ENCODE measurements around the gene N4BP2L1. TPM values are rescaled to one million over a fixed set of nuclear protein-coding genes. Genes with fewer than 3 reads are reported as not detected.

N4BP2L1 gene
- 22.2 and 23.2 TPM in 2 replicates for total RNA-seq

DNA sequence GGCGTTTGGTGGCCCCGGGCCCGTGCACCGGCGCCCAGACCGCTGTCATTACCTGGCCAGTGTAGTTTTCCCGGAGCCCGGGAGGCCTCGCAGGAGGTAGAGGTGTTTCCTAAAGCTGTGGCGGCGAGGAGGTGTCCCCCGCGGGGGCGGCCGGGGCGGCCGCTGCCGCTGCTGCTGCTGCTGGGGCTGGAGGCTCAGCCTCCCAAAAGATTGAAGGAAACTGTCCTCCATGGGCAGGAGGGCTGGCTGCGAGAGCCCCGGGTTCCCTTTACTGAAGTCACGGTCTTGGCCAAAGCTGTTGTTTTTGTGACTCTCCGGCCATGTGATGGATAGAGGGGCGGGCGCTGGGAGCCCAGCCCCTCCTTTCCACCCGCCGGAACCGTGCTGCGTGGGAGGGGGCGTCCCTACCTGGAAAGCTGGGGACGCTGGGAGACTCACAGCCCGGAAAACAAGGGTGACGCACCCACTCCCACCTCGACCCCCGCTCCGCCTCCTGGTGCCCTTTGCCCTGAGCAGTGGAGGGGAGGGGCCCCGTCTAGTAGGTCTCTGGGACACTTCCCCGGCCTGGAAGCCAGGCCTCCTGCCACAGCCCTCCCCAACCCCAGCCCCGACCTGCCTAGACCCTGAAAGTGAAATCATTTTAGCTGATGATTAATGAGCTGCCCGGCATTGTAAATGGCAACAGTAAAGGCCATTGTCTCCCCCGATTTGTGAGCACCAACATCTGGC is at the start of gene N4BP2L1:
TSS of gene N4BP2L1 (minus strand) at position 279 of the 729 bp plus-strand sequence. CDS start at position 231, 48 bp downstream.
- intact Hi-C loops (cut with micrococcal nuclease) = loop anchor here (1.0 to 10.0 kb wide), 13 partner anchors 103 to 1811 kb away; partner anchors contain the start of genes FRY, PDS5B and USPL1

GRCh38 chr13:32476892-32477291 is 49.0 kb upstream of the N4BP2L1 start:
- intact Hi-C loops (cut with micrococcal nuclease) = no loop called here

DNA sequence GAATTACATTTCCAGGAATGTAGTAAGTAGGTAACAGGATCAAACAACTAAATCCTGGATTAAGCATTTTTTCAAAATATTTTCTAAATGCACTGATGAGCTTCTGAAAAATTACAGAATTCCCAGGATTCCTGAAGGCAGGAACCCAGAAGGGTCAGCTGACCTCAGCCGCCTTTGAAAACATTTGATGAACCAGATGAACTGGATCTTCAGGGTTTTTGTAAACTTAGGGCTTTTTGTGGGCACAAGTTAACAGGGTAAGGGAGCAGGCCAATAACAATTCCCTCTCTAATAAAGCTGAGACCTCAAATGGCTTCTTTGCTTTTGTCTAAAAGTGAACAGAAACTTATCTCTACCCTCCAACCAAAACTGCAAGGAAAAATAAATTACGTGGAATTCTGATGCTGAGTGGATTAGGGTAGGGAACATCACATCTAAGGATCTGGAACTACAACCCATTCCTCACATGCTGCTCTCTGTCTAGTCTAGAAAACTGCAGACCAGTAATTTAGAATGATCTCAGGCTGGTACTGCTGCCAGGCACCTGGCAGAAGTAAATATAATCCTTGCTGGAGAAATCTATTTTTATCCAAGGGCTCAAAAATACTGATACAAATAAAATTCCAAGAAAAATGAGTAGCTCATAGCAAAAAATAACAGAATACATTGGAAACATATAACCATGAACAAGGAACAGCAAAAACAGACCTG is 48.2 kb upstream of the N4BP2L1 start:
- intact Hi-C loops (cut with micrococcal nuclease) = no loop called here

- intact Hi-C loops (cut with micrococcal nuclease) = no loop called here
These were observed 47.3 kb upstream of the N4BP2L1 start for GRCh38 chr13:32474999-32475792.

- intact Hi-C loops (cut with micrococcal nuclease) = no loop called here
These were observed 45.7 kb upstream of the N4BP2L1 start for GRCh38 chr13:32473650-32474049.

- intact Hi-C loops (cut with micrococcal nuclease) = no loop called here
These were observed 44.3 kb upstream of the N4BP2L1 start for GRCh38 chr13:32472194-32472621.

GRCh38 chr13:32471187-32471922 is 43.4 kb upstream of the N4BP2L1 start:
- intact Hi-C loops (cut with micrococcal nuclease) = no loop called here

DNA sequence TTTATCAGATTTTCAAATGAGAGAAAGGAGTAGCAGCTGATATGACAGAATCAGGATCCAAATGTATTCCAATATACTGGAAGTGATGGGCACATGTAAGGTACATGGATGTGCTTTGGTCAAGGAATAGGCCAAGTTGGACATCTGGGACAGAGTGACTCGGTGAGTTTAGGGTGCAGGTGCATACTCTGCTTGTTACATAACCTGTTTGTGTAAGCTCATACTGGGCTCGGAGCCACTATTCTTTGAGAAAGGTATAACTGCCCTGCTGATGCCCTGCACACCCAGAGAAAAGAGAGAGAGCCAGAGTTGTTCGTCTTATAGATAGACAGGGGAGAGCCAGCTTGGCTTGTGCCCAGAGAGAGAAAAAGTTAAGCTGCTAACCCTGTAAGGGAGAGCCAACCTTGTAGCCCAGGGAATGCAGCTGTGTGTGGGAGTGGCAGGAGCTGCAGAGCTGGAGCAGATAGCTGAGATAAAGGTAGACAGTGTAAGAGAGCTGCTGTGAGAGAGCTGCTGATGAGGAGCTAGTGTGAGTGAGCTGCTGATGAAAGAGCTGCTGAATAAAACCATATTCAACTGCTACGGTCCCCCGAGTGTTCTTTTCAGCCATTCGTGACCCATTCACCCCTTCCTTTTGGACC is 40.7 kb upstream of the N4BP2L1 start:
- intact Hi-C loops (cut with micrococcal nuclease) = loop anchor here (5.0 kb wide), 1 partner anchor 169 kb away; no protein-coding TSS in a partner anchor

- intact Hi-C loops (cut with micrococcal nuclease) = no loop called here
These were observed 28.7 kb upstream of the N4BP2L1 start for GRCh38 chr13:32456591-32456990.

DNA sequence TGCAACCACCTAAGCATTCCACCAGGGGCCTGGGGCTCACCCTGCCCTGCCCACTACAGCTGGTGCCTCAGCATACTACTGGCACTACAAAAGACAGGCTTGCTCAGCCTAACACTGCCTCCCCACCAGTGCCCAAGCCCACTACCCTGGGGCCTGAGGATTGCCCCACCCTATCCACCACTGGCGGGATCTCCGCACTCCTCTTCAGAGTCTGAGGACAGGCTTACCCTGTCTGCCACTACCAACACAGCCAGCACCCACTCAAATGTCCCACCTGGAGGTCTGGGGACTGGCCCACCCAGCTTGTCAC is 27.6 kb upstream of the N4BP2L1 start:
- intact Hi-C loops (cut with micrococcal nuclease) = no loop called here

DNA sequence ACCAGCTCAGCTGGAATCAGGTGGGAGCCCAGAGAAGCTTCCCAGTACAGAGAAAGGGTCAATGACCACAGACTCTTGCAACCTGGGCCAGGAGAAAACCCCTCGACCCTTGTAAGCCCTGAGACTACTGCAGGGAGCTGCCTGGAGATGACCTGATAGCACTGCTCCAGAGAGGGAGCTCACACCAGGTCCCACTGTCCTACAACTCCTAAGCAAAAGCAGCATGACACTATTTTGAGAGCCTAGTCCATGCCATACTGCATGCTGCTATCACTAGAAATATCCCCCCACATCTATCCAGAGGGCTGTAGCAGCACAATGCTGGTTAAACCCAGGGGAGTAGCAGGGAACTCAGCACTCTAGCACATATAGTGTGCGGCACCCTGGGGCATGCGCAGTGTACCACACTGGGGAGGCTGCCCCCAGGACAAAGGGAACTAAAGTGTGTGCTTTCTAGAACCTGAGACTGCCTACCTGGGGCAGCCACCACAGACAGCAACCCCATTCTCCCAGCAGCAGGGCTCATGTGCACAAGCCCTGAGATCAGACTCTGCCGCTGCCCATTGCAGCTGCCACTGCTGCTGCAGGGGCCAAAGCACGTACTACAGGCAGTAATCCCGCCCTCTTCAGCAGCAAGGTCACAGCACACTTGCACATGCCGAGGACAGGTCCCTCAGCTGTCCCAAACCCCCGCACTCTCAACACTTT is 27.1 kb upstream of the N4BP2L1 start:
- intact Hi-C loops (cut with micrococcal nuclease) = no loop called here

- intact Hi-C loops (cut with micrococcal nuclease) = no loop called here
These were observed 26.1 kb upstream of the N4BP2L1 start for GRCh38 chr13:32453981-32454380.

GRCh38 chr13:32448972-32449371 is 21.0 kb upstream of the N4BP2L1 start:
- intact Hi-C loops (cut with micrococcal nuclease) = no loop called here

GRCh38 chr13:32447894-32448623 is 20.1 kb upstream of the N4BP2L1 start:
- intact Hi-C loops (cut with micrococcal nuclease) = no loop called here

GRCh38 chr13:32446773-32447465 is 19.0 kb upstream of the N4BP2L1 start:
- intact Hi-C loops (cut with micrococcal nuclease) = no loop called here

- intact Hi-C loops (cut with micrococcal nuclease) = no loop called here
These were observed 18.3 kb upstream of the N4BP2L1 start for GRCh38 chr13:32446220-32446619.

DNA sequence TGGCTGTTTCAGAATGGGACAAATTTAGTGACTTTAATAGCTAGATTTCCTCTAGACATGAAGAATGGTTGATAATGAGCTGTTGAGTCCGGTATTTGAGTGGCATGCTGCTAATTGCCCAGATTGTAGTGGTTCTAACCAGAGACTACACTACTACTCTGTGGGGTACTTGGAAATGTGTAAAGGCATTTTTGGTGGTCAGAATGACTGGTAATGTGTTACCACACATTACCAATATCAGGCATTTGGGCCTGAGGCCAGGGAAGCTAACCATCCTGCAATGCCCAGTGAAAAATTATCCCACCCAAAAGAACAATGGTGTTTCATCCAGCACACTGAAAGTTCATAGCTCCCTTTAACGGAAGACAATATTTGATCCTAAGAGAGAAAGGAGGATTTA is 17.5 kb upstream of the N4BP2L1 start:
- intact Hi-C loops (cut with micrococcal nuclease) = no loop called here

DNA sequence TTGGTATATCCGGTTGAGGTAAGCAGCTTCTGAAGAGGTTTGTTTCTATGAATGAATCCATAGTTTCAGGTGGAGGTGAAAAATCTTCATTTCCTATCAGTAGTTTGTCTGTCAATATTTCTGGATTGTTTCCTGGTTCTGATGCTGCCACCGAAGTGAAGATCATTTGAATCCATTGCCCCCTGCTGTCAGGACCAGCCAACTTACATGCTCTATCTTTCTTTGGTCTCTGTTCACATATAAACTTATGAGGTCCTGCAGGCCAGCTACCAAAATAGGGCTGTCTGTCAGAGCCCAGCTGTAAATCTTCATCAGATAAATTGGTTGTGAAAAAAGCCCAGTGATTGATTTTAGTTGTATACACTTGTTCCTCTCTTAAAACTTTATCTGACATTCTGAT is 15.2 kb upstream of the N4BP2L1 start:
- intact Hi-C loops (cut with micrococcal nuclease) = loop anchor here (1.0 kb wide), 5 partner anchors 17 to 533 kb away; no protein-coding TSS in a partner anchor

DNA sequence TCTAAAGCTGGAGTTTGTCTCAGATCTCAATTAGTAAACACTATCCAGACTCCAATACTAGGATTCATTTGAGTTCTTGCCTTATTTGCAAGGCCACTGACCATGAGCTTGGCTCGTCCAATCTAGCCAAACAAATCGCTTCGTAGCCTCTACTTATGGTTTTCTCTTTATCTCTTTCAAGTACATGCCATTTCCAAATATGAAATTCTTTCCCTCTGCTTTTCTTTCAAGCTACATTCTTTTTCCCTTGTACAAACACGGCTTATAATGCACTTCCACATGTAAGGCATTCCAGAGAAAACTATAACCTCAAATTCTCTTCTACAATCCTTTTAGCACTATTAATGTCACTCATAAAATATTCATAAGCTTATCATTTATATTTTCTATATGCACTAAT is 10.9 kb upstream of the N4BP2L1 start:
- intact Hi-C loops (cut with micrococcal nuclease) = no loop called here
